H9 (cell line): ENCODE measurements around the gene ANO9. TPM values are rescaled to one million over a fixed set of nuclear protein-coding genes. Genes with fewer than 3 reads are reported as not detected.

Experiments
- DNase-seq: peaks from one replicate; pipeline ENCODE4 v3.0.0-alpha.2; 2017
- H2AFZ ChIP-seq: one replicate; pipeline ENCODE4 v1.6.1; 2013; ENCODE audit warnings: mild to moderate bottlenecking, low read length, control low read depth, moderate library complexity
- H2AK5ac ChIP-seq: 2 replicates; pipeline ENCODE4 v1.6.1; 2013; ENCODE audit warnings: low read length, control low read depth, mixed read lengths; ENCODE audit not compliant: insufficient read length
- H2BK120ac ChIP-seq: one replicate; pipeline ENCODE4 v1.6.1; 2013; ENCODE audit warnings: low read depth, mild to moderate bottlenecking, low read length, control low read depth, inconsistent platforms; ENCODE audit not compliant: poor library complexity, severe bottlenecking
- H2BK12ac ChIP-seq: 2 replicates; pipeline ENCODE4 v1.6.1; 2013; ENCODE audit warnings: low read length, control low read depth, mixed read lengths, low read depth; ENCODE audit not compliant: insufficient read length
- H2BK15ac ChIP-seq: 2 replicates; pipeline ENCODE4 v1.6.1; 2013; ENCODE audit warnings: low read depth, low read length, control low read depth
- H2BK20ac ChIP-seq: one replicate; pipeline ENCODE4 v1.6.1; 2013; ENCODE audit warnings: low read depth, mild to moderate bottlenecking, low read length, control low read depth, inconsistent platforms; ENCODE audit not compliant: poor library complexity, severe bottlenecking
- H2BK5ac ChIP-seq: 2 replicates; pipeline ENCODE4 v1.6.1; 2013; ENCODE audit warnings: low read length, control low read depth, mixed read lengths; ENCODE audit not compliant: insufficient read length
- H3K14ac ChIP-seq: 2 replicates; pipeline ENCODE4 v1.6.1; 2013; ENCODE audit warnings: low read length, control low read depth; ENCODE audit not compliant: insufficient read depth
- H3K18ac ChIP-seq: 2 replicates; pipeline ENCODE4 v1.6.1; 2013; ENCODE audit warnings: low read depth, mild to moderate bottlenecking, mixed read lengths, low read length, control low read depth; ENCODE audit not compliant: insufficient read length
- H3K23ac ChIP-seq: 2 replicates; pipeline ENCODE4 v1.6.1; 2013; ENCODE audit warnings: low read length, control low read depth, mixed read lengths, low read depth; ENCODE audit not compliant: insufficient read length
- H3K23me2 ChIP-seq: 2 replicates; pipeline ENCODE4 v1.6.1; 2013; ENCODE audit warnings: low read depth, mild to moderate bottlenecking, mixed read lengths, low read length, control low read depth; ENCODE audit not compliant: insufficient read length, poor library complexity, severe bottlenecking
- H3K27ac ChIP-seq: 2 replicates; pipeline ENCODE4 v1.5.1; 2013; ENCODE audit warnings: low read length, control low read depth, mixed read lengths, low read depth; ENCODE audit not compliant: insufficient read length
- H3K27me3 ChIP-seq: 2 replicates; pipeline ENCODE4 v1.6.1; 2013; ENCODE audit warnings: low read length, control low read depth, inconsistent platforms; ENCODE audit not compliant: insufficient read depth
- H3K4ac ChIP-seq: 2 replicates; pipeline ENCODE4 v1.6.1; 2013; ENCODE audit warnings: low read depth, mild to moderate bottlenecking, control low read depth, inconsistent platforms, low read length, moderate library complexity
- H3K4me1 ChIP-seq: 2 replicates; pipeline ENCODE4 v1.6.1; 2013; ENCODE audit warnings: low read length, control low read depth, inconsistent platforms; ENCODE audit not compliant: insufficient read depth
- H3K4me2 ChIP-seq: 2 replicates; pipeline ENCODE4 v1.6.1; 2013; ENCODE audit warnings: low read length, control low read depth, mixed read lengths; ENCODE audit not compliant: insufficient read length, insufficient read depth
- H3K56ac ChIP-seq: 2 replicates; pipeline ENCODE4 v1.6.1; 2013; ENCODE audit warnings: low read depth, mild to moderate bottlenecking, mixed read lengths, low read length, control low read depth; ENCODE audit not compliant: insufficient read length
- H3K79me1 ChIP-seq: 2 replicates; pipeline ENCODE4 v1.6.1; 2013; ENCODE audit warnings: low read depth, mild to moderate bottlenecking, moderate library complexity, low read length, control low read depth, inconsistent platforms; ENCODE audit not compliant: insufficient read depth, poor library complexity, severe bottlenecking
- H3K79me2 ChIP-seq: 2 replicates; pipeline ENCODE4 v1.6.1; 2013; ENCODE audit warnings: low read length, control low read depth, inconsistent platforms; ENCODE audit not compliant: insufficient read depth
- H3K9ac ChIP-seq: 2 replicates; pipeline ENCODE4 v1.6.1; 2013; ENCODE audit warnings: low read length, control low read depth, mixed read lengths; ENCODE audit not compliant: insufficient read length; ENCODE audit errors: extremely low read depth
- H3K9me3 ChIP-seq: one replicate; pipeline ENCODE4 v1.6.1; 2013; ENCODE audit warnings: low read depth, low read length, inconsistent platforms; ENCODE audit not compliant: control insufficient read depth
- H3T11ph ChIP-seq: one replicate; pipeline ENCODE4 v1.6.1; 2013; ENCODE audit warnings: mild to moderate bottlenecking, low read length, control low read depth, inconsistent platforms
- H4K20me1 ChIP-seq: one replicate; pipeline ENCODE4 v1.6.1; 2013; ENCODE audit not compliant: control insufficient read depth, insufficient read length, insufficient read depth
- H4K5ac ChIP-seq: 2 replicates; pipeline ENCODE4 v1.6.1; 2013; ENCODE audit warnings: low read depth, mild to moderate bottlenecking, mixed read lengths, low read length, control low read depth; ENCODE audit not compliant: insufficient read length
- H4K8ac ChIP-seq: replicated peaks from 2 replicates; pipeline ENCODE4 v1.6.1; 2013; ENCODE audit warnings: low read length, control low read depth, mixed read lengths, low read depth; ENCODE audit not compliant: insufficient read length
- H4K91ac ChIP-seq: 2 replicates; pipeline ENCODE4 v1.6.1; 2013; ENCODE audit warnings: low read depth, mild to moderate bottlenecking, moderate library complexity, mixed read lengths, low read length, control low read depth; ENCODE audit not compliant: insufficient read length
- H3K27ac Mint-ChIP-seq, 3 experiments: 2 replicates in 2 of 3; 3 replicates in 1 of 3; pipeline ENCODE4 v1.8.0; 2020 to 2021; ENCODE audit warnings: mixed read lengths in 3 of 3, mild to moderate bottlenecking in 1 of 3, moderate library complexity in 1 of 3
- H3K27me3 Mint-ChIP-seq: 2 replicates; pipeline ENCODE4 v1.8.0; 2021; ENCODE audit warnings: low read depth, mild to moderate bottlenecking, moderate library complexity, mixed read lengths
- H3K36me3 Mint-ChIP-seq, 3 experiments: 2 replicates in 2 of 3; 3 replicates in 1 of 3; pipeline ENCODE4 v1.8.0; 2020 to 2021; ENCODE audit warnings: low read depth in 3 of 3, mixed read lengths in 3 of 3; ENCODE audit not compliant: insufficient read depth in 1 of 3
- H3K4me1 Mint-ChIP-seq, 2 experiments: 2 replicates each; pipeline ENCODE4 v1.8.0; 2020; ENCODE audit warnings: mixed read lengths in 2 of 2
- H3K4me3 Mint-ChIP-seq, 2 experiments: 2 replicates in 1 of 2; 3 replicates in 1 of 2; pipeline ENCODE4 v1.8.0; 2020 to 2021; ENCODE audit warnings: mild to moderate bottlenecking in 2 of 2, mixed read lengths in 2 of 2, moderate library complexity in 1 of 2
- H3K9me3 Mint-ChIP-seq, 2 experiments: 2 replicates in 1 of 2; 3 replicates in 1 of 2; pipeline ENCODE4 v1.8.0; 2020; ENCODE audit warnings: mild to moderate bottlenecking in 2 of 2, mixed read lengths in 2 of 2, moderate library complexity in 1 of 2
- CTCF ChIP-seq: fragments of 200-600 bp; sonication (generic); conservative IDR thresholded peaks from 3 replicates; pipeline ENCODE4 v1.8.0; 2021; ENCODE audit warnings: antibody characterized with exemption, mild to moderate bottlenecking
- WGBS: extraction: QIAGEN DNeasy Blood & Tissue Kit; methylation state at CpG from one replicate; pipeline ENCODE4 v1.1.7; 2013; ENCODE audit warnings: missing lambda C conversion rate, low lambda C conversion rate, mixed read lengths; ENCODE audit not compliant: insufficient read length; ENCODE audit errors: extremely low coverage; 5-methylcytosine and 5-hydroxymethylcytosine counted together
- total RNA-seq: library from RNA; stranded (reverse); gene quantifications from 2 replicates; pipeline ENCODE4 v1.2.1, GENCODE V29; 2021

ANO9 gene
- total RNA-seq, 1 experiment from 2014 or later: 13.1 TPM

- Histone ChIP-seq H3K23ac (no peak overlapping the region), H4K8ac (no peak overlapping the region), H3K4me2 (no peak overlapping the region), H3K79me1 (peaks cover 9% of the 10 kb centered on the region), H3K14ac (no peak overlapping the region), H2BK12ac (no peak overlapping the region), H4K91ac (no peak overlapping the region), H3K9ac (no peak overlapping the region), H3T11ph (no peak overlapping the region), H3K4ac (no peak overlapping the region), H3K79me2 (no peaks in the 10 kb centered on the region), H4K5ac (no peak overlapping the region), H3K18ac (no peak overlapping the region), H3K56ac (no peak overlapping the region), H2BK20ac (no peak overlapping the region), H4K20me1 (no peaks in the 10 kb centered on the region), H3K4me1 (no peaks in the 10 kb centered on the region), H2AFZ (no peak overlapping the region), H3K27ac (no peak overlapping the region), H3K27me3 (no peaks in the 10 kb centered on the region), H3K23me2 (no peaks in the 10 kb centered on the region), H2BK5ac (no peak overlapping the region), H2AK5ac (no peak overlapping the region), H2BK120ac (no peak overlapping the region), H3K9me3 (no peaks in the 10 kb centered on the region), H2BK15ac (no peak overlapping the region)
- H3K9me3 Mint-ChIP-seq: no peaks in the 10 kb centered on the region; a peak in 2 of 5 replicates
- no peak overlapping the region for H3K4me3 Mint-ChIP-seq
- TF ChIP-seq CTCF: no peak
- no CpG with 5 or more reads among the region's 23 CpGs for WGBS
- H3K4me1 Mint-ChIP-seq: peaks cover 8 to 10% of the 10 kb centered on the region in 2 experiments; a peak in 3 of 4 replicates
- peaks cover 40 to 52% (median 47%) of the 10 kb centered on the region in 3 experiments for H3K36me3 Mint-ChIP-seq
- DNase-seq: no peak
- no peaks in the 10 kb centered on the region for H3K27me3 Mint-ChIP-seq
- H3K27ac Mint-ChIP-seq: peak overlapping the region; percentile 57 to 67 (median 66); a peak in 3 of 7 replicates
Measured at GRCh38 chr11:373716-374551, 67.9 kb downstream of the ANO9 start.
